ENCODE measurements around the gene BMI1.

Gene BMI1

DNA sequence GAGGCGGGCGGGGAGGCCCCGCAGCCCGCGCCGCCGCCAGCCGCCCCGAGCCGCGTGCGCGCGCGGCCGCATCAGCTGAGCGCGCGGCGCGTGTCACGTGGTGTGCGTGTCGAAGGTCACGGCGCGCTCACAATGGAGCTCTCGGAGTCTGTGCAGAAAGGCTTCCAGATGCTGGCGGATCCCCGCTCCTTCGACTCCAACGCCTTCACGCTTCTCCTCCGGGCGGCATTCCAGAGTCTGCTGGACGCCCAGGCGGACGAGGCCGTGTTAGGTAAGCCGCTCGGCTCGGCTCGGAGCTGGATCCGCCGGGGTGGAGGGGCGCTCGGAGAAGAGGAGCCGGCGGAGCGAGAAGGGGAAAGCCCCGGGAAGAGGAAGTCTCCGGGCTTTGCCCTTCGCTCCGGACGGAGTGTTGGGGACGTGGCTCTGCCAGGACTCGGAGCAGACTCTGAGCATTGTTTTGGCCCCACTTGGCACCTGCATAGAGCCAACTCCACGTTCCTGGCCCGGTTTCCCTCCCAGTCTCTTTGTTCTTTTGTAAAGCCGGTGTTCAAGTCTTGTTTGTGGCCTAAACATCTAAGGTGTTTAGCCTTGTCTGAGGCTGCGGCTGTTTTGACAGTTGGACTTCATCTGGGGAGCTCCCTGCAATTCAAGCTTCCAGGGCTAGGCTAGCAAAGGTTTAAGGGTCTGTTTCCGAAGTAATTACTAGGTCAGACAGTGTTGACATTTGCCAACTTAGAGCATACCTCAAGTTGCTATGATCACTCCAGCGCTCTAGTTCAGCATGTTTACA, 4.4 kb upstream of the BMI1 start, which contains the start of gene COMMD3:
TSS of gene COMMD3 (plus strand) at position 103 of the 790 bp plus-strand sequence. CDS start at position 133, 30 bp downstream.
- TF ChIP-seq, protein P1, sequence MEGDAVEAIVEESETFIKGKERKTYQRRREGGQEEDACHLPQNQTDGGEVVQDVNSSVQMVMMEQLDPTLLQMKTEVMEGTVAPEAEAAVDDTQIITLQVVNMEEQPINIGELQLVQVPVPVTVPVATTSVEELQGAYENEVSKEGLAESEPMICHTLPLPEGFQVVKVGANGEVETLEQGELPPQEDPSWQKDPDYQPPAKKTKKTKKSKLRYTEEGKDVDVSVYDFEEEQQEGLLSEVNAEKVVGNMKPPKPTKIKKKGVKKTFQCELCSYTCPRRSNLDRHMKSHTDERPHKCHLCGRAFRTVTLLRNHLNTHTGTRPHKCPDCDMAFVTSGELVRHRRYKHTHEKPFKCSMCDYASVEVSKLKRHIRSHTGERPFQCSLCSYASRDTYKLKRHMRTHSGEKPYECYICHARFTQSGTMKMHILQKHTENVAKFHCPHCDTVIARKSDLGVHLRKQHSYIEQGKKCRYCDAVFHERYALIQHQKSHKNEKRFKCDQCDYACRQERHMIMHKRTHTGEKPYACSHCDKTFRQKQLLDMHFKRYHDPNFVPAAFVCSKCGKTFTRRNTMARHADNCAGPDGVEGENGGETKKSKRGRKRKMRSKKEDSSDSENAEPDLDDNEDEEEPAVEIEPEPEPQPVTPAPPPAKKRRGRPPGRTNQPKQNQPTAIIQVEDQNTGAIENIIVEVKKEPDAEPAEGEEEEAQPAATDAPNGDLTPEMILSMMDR (IDR thresholded peaks at IDR 0.05; ENCODE audit: insufficient read depth, low read length, poor library complexity, severe bottlenecking) = no peak
- H3K4me3 ChIP-seq (replicated peaks; ENCODE audit: low read depth, low read length) = peak within 1 kb of the TSS; percentile 87
- peak; percentile 89 for DNase-seq (ENCODE audit: extremely low read depth, insufficient read length)
- no peaks in the 10 kb centered on the region for H3K27me3 ChIP-seq (replicated peaks; ENCODE audit: control insufficient read depth, insufficient read depth, low read length)
- H3K36me3 ChIP-seq (ENCODE audit: control insufficient read depth, insufficient read depth, low read length) = no peaks in the 10 kb centered on the region

DNA sequence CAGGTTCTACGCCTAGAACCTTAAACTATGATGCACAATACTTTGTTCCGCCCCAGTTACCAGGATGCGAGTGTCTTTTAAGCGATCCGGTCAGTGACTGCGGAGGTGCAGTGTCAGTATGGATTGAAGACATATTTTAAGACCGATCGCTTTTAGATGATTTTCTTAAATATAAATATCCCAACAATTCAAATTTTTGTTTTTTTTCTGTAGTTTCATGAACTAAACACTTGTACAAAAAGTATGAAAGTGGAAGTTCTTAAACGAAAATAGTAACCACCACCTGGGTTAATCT, 3.9 kb upstream of the BMI1 start:
- Histone ChIP-seq H3K27me3 (replicated peaks; ENCODE audit: control insufficient read depth, insufficient read depth, low read length) (no peaks in the 10 kb centered on the region), H3K4me3 (replicated peaks; ENCODE audit: low read depth, low read length) (peak overlapping the region; percentile 87), H3K36me3 (ENCODE audit: control insufficient read depth, insufficient read depth, low read length) (no peaks in the 10 kb centered on the region)
- TF ChIP-seq, protein P1 (IDR thresholded peaks at IDR 0.05; ENCODE audit: insufficient read depth, low read length, poor library complexity, severe bottlenecking) = no peak
- no peak for DNase-seq (ENCODE audit: extremely low read depth, insufficient read length)

DNA sequence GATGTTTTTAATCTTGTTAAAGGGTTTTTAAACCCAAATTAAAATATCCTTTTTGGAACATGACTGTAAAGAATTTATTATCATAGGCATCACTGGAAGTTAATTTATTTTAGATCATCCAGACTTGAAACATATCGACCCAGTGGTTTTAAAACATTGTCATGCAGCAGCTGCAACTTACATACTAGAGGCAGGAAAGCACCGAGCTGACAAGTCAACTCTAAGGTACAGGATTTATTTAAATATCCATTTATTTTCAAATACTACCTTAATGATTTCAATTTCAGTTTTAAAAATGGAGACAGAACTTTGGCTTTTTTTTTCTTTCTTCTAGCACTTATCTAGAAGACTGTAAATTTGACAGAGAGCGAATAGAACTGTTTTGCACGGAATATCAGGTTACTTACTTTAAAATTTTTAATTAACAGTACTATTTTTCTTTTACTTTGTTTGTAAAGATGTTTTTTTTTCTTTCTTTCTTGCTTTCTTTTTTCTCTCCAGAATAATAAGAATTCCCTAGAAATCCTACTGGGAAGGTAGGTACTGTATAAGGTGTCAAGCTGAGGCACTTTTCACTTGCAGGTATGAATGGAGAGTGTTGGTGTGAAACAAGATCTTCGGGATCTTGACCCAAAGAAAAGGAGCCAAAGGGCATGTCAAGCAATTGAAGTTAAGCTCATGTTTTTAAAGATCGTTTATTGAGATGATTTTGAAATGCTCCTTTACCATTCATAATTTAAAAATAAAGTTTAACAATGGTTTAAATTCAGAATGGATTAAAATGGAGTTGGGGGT, 2.9 kb upstream of the BMI1 start:
- no peaks in the 10 kb centered on the region for H3K27me3 ChIP-seq (replicated peaks; ENCODE audit: control insufficient read depth, insufficient read depth, low read length)
- TF ChIP-seq, protein P1 (IDR thresholded peaks at IDR 0.05; ENCODE audit: insufficient read depth, low read length, poor library complexity, severe bottlenecking) = no peak
- DNase-seq (ENCODE audit: extremely low read depth, insufficient read length) = no peak
- H3K36me3 ChIP-seq (ENCODE audit: control insufficient read depth, insufficient read depth, low read length) = no peaks in the 10 kb centered on the region
- peak overlapping the region; percentile 87 for H3K4me3 ChIP-seq (replicated peaks; ENCODE audit: low read depth, low read length)

DNA sequence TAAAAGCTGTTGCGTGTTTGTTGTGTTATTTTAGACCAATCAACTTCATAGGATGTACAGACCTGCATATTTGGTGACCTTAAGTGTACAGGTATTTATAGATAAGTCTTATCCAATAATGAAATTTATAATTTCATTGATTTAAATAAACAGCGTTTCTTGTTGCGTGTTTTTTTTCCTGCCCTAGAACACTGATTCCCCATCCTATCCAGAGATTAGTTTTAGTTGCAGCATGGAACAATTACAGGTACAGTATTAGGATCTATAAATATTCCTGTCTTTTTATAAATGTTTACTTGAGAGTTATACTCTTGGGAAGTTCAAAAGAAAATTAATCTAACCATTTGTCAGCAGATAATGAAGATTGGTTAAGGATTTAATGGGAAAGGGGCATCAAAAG, 2.1 kb upstream of the BMI1 start:
- Histone ChIP-seq H3K4me3 (replicated peaks; ENCODE audit: low read depth, low read length) (no peak overlapping the region), H3K36me3 (ENCODE audit: control insufficient read depth, insufficient read depth, low read length) (no peaks in the 10 kb centered on the region), H3K27me3 (replicated peaks; ENCODE audit: control insufficient read depth, insufficient read depth, low read length) (no peaks in the 10 kb centered on the region)
- TF ChIP-seq, protein P1 (IDR thresholded peaks at IDR 0.05; ENCODE audit: insufficient read depth, low read length, poor library complexity, severe bottlenecking) = no peak
- no peak for DNase-seq (ENCODE audit: extremely low read depth, insufficient read length)

DNA sequence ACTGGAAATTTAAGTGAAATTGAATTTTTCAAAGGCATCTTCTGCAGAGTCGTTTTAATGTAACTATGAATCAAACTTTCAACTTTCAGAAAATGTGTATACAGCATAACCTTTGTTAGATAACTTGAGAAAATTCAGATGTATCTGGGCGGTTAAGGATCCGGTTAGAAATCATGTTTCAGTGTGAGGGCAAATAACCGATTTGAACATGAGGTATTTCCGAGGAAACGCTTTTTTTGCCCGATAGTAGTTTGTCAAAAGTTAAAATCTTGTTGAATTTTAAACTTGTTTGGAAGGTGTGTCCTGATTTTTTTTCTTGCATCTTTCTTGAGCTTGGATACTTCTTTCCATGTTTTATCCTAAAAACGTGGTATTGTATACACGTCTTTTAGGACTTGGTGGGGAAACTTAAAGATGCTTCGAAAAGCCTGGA, 1.3 kb upstream of the BMI1 start:
- no peak for DNase-seq (ENCODE audit: extremely low read depth, insufficient read length)
- Histone ChIP-seq H3K36me3 (ENCODE audit: control insufficient read depth, insufficient read depth, low read length) (no peaks in the 10 kb centered on the region), H3K4me3 (replicated peaks; ENCODE audit: low read depth, low read length) (peak overlapping the region; percentile 80; the same call in 1 of the 2 replicates), H3K27me3 (replicated peaks; ENCODE audit: control insufficient read depth, insufficient read depth, low read length) (no peaks in the 10 kb centered on the region)
- TF ChIP-seq, protein P1 (IDR thresholded peaks at IDR 0.05; ENCODE audit: insufficient read depth, low read length, poor library complexity, severe bottlenecking) = no peak
